NCI-H146 (cell line): ENCODE measurements around the gene CCDC30.

Experiments
- DNase-seq: peaks from one replicate; lab custom pipeline; 2025; lab: John Stamatoyannopoulos, UW

Gene CCDC30

DNA sequence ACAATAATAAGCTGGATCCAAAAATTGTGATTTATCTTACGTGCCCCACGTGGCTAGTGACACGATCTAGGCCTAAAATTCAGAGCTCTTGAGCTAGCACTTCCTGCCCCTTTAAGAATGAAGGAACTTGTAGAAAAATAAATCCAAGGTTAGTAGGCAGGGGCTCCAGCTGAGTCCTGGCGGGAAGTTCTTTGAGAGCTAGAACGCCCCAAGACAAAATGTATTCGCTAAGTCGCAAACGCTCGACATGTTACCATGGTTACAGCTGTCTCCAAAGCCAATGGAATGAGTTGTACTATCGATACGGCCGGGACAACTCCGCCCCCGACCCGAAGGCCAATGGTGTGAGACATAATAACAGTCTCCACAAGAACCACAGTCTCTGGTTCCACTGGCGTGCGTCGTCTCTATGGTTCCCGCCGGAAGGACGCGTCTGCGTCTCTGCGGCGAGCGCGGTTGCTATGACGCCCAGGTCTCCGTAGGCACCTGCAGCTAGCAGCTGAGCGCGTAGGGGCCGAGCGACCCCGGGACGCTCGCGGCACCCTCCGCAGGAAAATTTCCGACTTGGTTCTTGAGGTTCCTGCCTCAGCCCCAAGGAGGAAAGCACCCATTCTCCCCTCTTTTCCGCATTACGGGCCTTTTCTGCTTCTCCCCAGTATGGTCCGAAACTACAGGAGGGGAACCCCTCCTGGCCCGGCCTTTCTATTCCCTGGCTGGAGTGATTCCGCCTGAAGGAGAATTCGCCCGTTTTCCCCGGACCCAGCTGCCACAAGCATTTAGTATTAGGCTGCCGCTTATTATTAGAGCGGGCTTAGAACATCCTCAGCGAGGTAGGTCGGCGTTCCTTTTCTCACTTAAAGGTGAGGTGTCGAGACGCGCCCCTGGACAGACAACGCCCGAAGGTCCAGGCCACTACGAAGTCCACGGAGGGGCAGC is at the start of gene CCDC30:
CCDC30 (plus strand) TSS at position 459 of the 936 bp plus-strand sequence. CDS start 17,266 bp downstream, outside the sequence.
- peak; percentile 97 for DNase-seq

GRCh38 chr1:42414551-42415496 is 48.3 kb upstream of the CCDC30 start:
- no peak for DNase-seq

DNA sequence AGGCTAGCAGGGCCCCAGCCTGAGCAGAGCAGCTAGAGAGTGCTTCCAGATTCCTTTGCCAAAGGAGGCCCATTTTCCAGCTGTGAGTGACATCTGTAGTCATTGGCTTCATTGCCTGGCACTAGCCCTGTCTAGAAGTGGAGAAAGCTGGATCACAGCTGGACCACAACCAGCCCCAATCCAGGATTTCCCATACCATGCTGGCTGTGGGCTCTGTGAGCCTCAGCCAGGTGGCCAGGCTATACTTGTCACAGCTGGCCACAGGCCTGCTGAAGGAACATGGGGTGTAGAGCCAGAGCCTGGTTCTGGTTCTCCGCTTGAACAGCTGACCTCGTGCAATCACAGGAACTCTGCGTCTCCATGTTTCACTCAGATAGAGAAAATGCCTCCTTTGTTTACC is 45.9 kb upstream of the CCDC30 start:
- DNase-seq = no peak

DNA sequence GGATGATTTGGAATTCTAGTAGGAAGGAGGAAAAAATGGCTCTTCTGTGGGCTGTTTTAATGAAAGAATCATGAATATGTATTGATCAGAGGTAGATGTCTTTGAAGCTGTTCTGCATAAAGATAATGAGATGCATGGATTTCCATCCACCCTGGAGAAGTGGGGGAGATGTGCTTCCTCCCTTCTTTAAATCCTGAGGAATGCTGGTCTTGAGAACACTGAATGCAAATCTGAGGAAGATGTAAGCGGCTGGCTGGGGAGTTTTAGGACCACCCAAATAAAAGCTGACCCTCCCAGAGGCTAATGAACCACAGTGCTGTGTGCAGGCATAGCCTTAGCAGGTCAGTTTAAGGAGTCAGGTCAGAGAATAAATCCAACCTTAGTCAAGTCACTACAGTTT is 44.6 kb upstream of the CCDC30 start:
- DNase-seq = no peak

GRCh38 chr1:42419126-42419821 is 43.8 kb upstream of the CCDC30 start:
- DNase-seq = no peak

- no peak for DNase-seq
Observed at GRCh38 chr1:42420121-42420520, 43.0 kb upstream of the CCDC30 start.

GRCh38 chr1:42420911-42421585 is 42.0 kb upstream of the CCDC30 start:
- DNase-seq = peak; percentile 34

DNA sequence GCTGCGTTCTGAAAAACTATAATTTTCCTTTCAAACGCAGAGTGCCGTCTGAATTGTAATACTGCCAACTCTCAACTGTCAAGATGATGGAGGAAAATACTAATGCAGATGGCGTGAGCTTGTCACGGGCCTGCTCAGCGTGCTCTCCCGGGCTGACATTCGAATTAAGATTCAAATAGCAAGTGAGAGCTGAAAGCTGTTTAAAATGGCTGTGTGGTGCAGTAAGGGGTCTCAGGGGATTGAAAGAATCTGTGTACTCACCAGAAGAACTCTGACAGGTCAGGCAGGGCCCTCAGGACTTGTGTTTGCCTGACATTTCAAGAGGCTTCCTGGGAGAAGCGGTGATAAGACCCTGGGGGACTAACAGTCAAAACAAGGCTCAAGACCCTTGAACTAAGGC is 40.3 kb upstream of the CCDC30 start:
- no peak for DNase-seq

DNA sequence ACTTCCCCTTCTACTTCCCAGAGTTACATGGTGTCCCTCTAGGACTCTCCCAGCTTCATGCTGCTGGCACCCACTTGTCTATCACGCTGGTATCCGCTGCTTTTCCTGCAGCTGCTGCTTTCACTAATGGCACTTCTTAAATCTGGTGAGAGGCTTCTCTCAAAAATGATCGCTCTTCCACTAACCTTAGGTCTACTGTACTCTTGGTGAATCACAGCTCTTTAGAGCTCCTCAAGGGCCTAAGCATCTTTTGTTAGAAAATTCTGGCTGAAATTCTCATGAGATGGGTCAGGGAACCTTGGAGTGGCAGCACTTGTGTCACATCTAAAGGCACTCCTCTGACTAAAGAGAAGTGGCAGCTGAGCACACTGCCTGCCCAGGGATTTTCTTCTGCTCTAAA is 39.4 kb upstream of the CCDC30 start:
- DNase-seq = no peak

- no peak for DNase-seq
Observed at GRCh38 chr1:42424201-42424600, 38.9 kb upstream of the CCDC30 start.

GRCh38 chr1:42427240-42427639 is 35.8 kb upstream of the CCDC30 start:
- DNase-seq = no peak

DNA sequence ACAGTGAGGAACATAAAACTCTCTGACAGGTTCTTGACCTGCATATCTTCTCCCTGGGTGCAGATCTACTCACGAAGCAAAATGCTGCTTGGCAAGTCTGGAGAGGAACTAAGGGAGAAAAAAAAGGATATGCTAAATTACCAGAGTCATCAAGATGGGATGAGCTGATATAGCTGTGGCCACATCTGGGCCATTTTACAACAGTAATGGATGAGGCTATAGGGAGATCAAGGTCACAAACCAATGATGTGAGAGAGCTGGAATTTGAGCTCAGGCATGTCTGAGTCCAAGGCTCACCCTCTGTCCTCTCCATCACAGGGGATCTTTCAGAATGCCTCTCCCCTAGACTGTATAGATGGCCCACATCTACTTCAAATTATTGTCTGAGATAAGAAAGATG is 33.5 kb upstream of the CCDC30 start:
- DNase-seq = no peak

DNA sequence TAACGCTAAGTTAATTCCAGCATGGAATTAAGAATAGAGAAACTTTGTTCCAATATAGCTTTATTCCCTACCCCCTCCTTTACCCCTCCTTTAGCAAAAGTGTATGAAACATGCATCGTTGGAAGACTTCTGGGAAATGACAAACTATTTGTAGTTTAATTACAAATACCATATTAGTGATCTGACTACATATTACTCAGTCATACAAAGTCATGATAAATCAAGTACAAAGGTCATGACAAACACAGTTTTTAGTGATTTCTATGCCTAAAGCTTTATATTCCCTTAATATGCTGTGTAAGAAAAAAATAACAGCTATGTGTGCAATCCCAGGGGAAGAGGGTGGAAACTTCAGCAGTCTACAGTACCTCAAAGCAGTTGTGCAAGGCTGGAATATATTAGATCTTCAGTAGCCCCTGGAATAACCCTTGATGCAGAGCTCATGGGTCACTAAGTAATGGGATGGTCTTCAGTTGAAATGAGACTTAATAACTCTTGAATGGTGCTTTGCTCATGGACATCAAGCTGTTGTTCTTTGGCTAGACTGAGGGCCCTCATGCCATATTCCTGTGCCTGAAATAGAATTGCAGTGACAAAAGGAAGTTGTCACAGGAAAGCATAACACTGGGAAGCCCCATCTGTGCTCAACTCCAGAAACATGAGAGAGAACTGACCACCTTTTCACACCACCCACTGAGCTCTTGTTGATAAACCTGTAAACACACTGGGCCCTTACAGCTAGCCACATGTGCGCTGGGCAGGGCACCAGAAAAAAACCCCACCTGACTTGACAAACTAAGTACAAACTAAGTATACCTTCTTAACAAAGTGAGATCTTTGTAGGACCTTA is 32.6 kb upstream of the CCDC30 start:
- DNase-seq = no peak

DNA sequence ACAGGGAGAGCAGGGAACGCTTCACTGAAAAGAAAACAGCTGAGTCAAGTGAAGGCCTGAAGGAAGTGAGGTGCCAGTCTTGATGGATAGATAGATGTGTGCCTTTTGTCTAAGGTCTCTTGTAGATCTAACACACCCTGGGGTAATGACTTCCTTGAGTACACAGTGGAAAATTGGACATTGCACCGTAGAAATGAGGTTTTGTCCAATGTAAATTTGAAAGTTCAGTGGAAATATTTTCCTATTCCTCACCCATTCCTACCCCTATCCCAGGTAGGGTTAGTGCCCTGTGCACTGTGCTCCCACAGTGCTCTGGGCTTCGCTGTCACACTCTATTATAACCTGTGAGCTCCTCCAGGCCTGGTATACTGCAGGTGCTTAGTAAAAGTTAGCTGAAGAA is 31.6 kb upstream of the CCDC30 start:
- no peak for DNase-seq

DNA sequence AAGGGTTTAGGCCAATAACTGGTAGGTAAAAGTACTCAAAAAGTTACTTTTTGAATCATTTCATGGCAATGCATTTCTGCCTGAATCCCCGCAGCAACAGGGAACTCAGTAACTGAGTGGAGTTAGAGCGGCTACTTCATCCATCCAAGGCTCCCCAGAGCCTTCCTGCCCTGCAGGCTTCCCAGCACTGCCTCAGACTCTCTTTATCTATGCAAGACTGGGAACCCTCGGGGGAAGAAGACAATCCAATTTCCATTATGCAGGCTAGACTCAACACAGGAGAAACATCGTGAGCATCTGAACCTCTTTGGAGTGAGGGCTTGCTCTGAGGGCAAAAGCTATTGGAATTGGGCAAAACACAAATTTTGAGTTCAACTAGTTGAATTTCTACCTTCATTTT is 30.4 kb upstream of the CCDC30 start:
- DNase-seq = no peak

DNA sequence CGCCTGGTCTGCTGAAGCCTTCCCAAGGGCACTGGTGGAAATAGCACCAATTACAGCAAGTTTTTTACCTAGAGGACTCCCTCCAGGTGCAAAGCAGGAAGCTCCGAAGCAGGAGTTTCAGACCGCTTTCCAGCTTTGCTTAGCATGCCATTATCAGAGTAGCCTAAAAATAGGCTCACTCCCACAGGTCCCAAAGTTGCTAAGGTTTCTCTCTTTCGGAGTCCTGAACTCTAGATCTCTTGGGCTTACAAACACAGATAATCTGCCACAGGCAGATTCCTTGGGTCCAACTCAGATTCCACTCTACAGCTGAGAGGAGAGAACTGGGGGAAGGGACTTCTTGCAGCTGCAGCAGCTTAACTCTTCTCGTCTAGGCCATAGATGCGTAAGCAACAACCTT is 29.7 kb upstream of the CCDC30 start:
- no peak for DNase-seq

DNA sequence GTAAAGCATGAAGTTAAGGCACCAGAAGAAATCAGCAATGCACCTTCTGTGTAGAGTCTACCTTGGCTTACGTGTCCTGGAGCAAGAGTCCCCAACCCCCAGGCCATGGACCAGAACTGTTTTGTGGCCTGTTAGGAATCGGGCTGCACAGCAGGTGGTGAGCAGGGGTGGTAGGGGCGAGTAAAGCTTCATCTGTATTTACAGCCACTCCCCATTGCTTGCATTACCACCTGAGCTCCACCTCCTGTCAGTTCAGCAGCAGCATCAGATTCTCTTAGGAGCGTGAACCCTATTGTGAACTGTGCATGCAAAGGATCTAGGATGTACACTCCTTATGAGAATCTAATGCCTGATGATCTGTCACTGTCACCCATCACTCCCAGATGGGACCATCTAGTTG is 28.7 kb upstream of the CCDC30 start:
- no peak for DNase-seq

DNA sequence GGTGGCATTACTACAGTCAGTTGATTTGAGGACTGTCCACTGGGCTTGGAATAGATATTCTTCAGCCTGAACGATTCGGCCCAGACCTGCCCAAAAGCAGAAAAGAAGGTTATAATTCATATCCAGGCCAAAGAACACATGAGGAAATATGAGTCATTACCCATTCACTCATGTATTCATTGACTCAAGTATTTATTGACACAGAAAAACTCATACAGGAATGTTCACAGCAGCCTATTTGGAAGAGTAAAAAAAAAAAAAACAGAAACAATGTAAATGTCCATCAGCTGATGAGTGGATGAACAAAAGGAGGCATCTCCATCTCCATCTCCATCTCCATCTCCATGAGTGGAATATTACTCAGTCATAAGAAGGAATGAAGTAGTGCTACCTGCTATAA is 23.1 kb upstream of the CCDC30 start:
- DNase-seq = no peak

DNA sequence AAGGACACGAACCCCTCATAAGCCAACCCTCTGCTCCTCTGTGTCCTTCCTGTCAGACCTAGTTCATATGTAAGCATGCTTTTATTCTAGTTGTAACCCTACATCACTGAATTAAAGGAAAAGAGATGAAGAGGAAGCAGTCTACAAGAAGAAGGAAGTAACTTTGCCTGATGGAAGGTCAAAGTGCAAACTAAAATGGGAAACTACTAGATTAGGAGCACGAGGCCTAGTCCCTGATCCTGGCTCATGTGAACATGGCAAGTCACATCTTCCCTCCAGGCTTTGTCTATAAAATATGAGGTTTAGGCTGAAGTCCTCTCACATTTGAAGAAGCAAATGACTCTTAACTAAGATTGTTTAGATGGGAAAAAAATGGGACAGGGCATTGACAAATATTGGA is 20.4 kb upstream of the CCDC30 start:
- DNase-seq = no peak

DNA sequence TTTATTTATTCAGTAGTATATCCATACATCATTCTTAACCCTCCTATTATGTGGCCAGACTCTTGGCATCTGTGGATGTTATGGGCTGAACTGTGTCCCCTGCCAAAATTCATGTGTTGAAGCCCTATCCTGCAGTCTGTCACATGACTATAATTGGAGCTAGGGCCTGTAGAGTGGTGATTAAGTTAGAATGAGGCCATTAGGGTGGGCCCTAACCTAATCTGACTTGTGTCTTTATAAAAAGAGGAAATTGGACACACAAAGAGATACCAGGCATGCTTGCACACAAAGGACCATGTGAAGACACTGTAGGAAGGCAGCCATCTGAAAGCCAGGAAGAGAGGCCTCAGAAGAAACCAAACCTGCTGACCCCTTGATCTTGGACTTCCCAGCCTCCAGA is 13.8 kb upstream of the CCDC30 start:
- no peak for DNase-seq

DNA sequence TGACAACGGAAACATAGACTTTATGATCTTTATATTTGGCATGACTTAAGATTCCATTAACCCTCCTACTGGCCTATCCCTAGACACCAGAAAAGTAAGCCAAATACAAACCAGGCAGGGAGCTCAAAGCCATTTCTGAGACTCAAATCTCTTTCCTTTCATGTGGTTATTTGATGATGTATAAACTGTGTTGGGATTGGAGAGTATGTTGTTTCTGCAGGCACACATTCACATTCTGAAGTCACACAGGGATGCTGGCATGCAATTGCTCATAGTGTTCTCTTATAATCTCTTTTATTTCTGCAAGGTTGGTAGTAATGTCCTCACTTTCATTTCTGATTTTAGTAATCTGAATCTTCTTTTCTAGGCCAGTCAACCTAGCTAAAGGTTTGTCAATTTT is 13.0 kb upstream of the CCDC30 start:
- DNase-seq = no peak
